CD14-positive monocyte (primary cell): ENCODE results near the gene RYR2. TPM values are rescaled to one million over a fixed set of nuclear protein-coding genes. Genes with fewer than 3 reads are reported as not detected.

Source experiments
- DNase-seq, 3 donors: peaks; one replicate each; pipeline ENCODE4 v3.0.0-alpha.2; 2011 to 2022
- H2AFZ ChIP-seq: 2 replicates; pipeline ENCODE4 v1.6.0; 2012; ENCODE audit warnings: mild to moderate bottlenecking, low read depth, low read length, inconsistent platforms; ENCODE audit not compliant: insufficient read depth, poor library complexity, severe bottlenecking
- H3K27ac ChIP-seq, 2 donors: 1 replicate in 1 of 2; 2 replicates in 1 of 2; pipeline ENCODE4 v1.5.1; 2012 to 2013; ENCODE audit warnings: low read length in 2 of 2, control low read depth in 1 of 2, inconsistent platforms in 1 of 2, low read depth in 1 of 2, mild to moderate bottlenecking in 1 of 2
- H3K27me3 ChIP-seq, 2 donors: one replicate each; pipeline versions ENCODE4 v1.6.0 to v1.6.1; 2011 to 2013; ENCODE audit warnings: low read length in 2 of 2; ENCODE audit not compliant: control insufficient read depth in 2 of 2, insufficient read depth in 2 of 2
- H3K36me3 ChIP-seq, 2 donors: replicated peaks in 1 of 2; 1 replicate in 1 of 2; 2 replicates in 1 of 2; pipeline versions ENCODE4 v1.5.1 to v1.6.1; 2012 to 2013; ENCODE audit warnings: low read length in 2 of 2, control low read depth in 1 of 2, inconsistent platforms in 1 of 2, mild to moderate bottlenecking in 1 of 2; ENCODE audit not compliant: insufficient read depth in 2 of 2, control insufficient read depth in 1 of 2
- H3K4me1 ChIP-seq, 2 donors: 1 replicate in 1 of 2; 2 replicates in 1 of 2; pipeline versions ENCODE4 v1.5.1 to v1.6.1; 2012 to 2013; ENCODE audit warnings: low read length in 2 of 2, control low read depth in 1 of 2, inconsistent platforms in 1 of 2, mild to moderate bottlenecking in 1 of 2, moderate library complexity in 1 of 2; ENCODE audit not compliant: insufficient read depth in 2 of 2, control insufficient read depth in 1 of 2
- H3K4me2 ChIP-seq: replicated peaks from 2 replicates; pipeline ENCODE3; 2012; ENCODE audit warnings: low read length, moderate library complexity, mild to moderate bottlenecking; ENCODE audit not compliant: poor library complexity, severe bottlenecking; ENCODE audit errors: extremely low read depth
- H3K4me3 ChIP-seq, 3 experiments: fragments of 200-600 bp in 1 of 3; sonication (generic) in 1 of 3; replicated peaks in 1 of 3; 1 replicate in 2 of 3; 2 replicates in 1 of 3; pipeline ENCODE4 v1.5.1; 2011 to 2013; ENCODE audit warnings: low read length in 3 of 3, mild to moderate bottlenecking in 3 of 3, control low read depth in 2 of 3, low read depth in 2 of 3, inconsistent platforms in 1 of 3, moderate library complexity in 1 of 3
- H3K79me2 ChIP-seq: 2 replicates; pipeline ENCODE4 v1.6.0; 2012; ENCODE audit warnings: mild to moderate bottlenecking, control low read depth, inconsistent platforms, low read length, moderate library complexity; ENCODE audit not compliant: insufficient read depth
- H3K9ac ChIP-seq: 2 replicates; pipeline ENCODE4 v1.6.0; 2017; ENCODE audit warnings: low read length, mild to moderate bottlenecking; ENCODE audit not compliant: insufficient read depth, poor library complexity, severe bottlenecking
- H3K9me3 ChIP-seq, 2 donors: replicated peaks in 1 of 2; 1 replicate in 1 of 2; 2 replicates in 1 of 2; pipeline versions ENCODE4 v1.5.1 to v1.6.1; 2012 to 2013; ENCODE audit warnings: low read length in 2 of 2, control low read depth in 1 of 2; ENCODE audit not compliant: control insufficient read depth in 1 of 2, insufficient read depth in 1 of 2
- H4K20me1 ChIP-seq: 2 replicates; pipeline ENCODE4 v1.6.0; 2012; ENCODE audit warnings: mild to moderate bottlenecking, low read length, control low read depth, moderate library complexity; ENCODE audit not compliant: insufficient read depth
- H3K27ac Mint-ChIP-seq, 7 donors: one replicate each; pipeline ENCODE4 v1.8.0; 2020; ENCODE audit warnings: mild to moderate bottlenecking in 7 of 7, mixed read lengths in 7 of 7, moderate library complexity in 6 of 7, inconsistent platforms in 2 of 7
- H3K27me3 Mint-ChIP-seq, 3 donors: one replicate each; pipeline ENCODE4 v1.8.0; 2021 to 2022; ENCODE audit warnings: low read depth in 3 of 3, mild to moderate bottlenecking in 3 of 3, mixed read lengths in 3 of 3, moderate library complexity in 3 of 3, inconsistent platforms in 1 of 3
- H3K36me3 Mint-ChIP-seq, 2 donors: one replicate each; pipeline ENCODE4 v1.8.0; 2020; ENCODE audit warnings: mixed read lengths in 2 of 2, inconsistent platforms in 1 of 2, mild to moderate bottlenecking in 1 of 2
- H3K4me1 Mint-ChIP-seq: one replicate; pipeline ENCODE4 v1.8.0; 2020; ENCODE audit warnings: mild to moderate bottlenecking, mixed read lengths
- H3K4me3 Mint-ChIP-seq, 2 donors: one replicate each; pipeline ENCODE4 v1.8.0; 2020; ENCODE audit warnings: mild to moderate bottlenecking in 2 of 2, mixed read lengths in 2 of 2, moderate library complexity in 1 of 2
- H3K9me3 Mint-ChIP-seq, 7 donors: one replicate each; pipeline ENCODE4 v1.8.0; 2020 to 2022; ENCODE audit warnings: mixed read lengths in 7 of 7, mild to moderate bottlenecking in 6 of 7, moderate library complexity in 6 of 7, inconsistent platforms in 2 of 7
- CTCF ChIP-seq: fragments of 200-600 bp; IDR thresholded peaks from one replicate; pipeline ENCODE4 v1.8.0; 2022; ENCODE audit warnings: antibody characterized with exemption, mild to moderate bottlenecking
- WGBS: methylation state at CpG from one replicate; pipeline ENCODE4 v1.1.5; 2013; ENCODE audit warnings: missing lambda C conversion rate; ENCODE audit not compliant: insufficient coverage; 5-methylcytosine and 5-hydroxymethylcytosine counted together
- intact Hi-C, 2 donors: fragments of 100-400 bp; cut with micrococcal nuclease; formaldehyde crosslinking; loops; one replicate each; pipeline versions ENCODE4 v1.15.0 to v1.15.1; 2023
- polyA plus RNA-seq, 3 donors: library from polyadenylated mRNA; depleted of rRNA in 1 of 3; unstranded in 2 of 3; stranded (reverse) in 1 of 3; fragments of 300-500 nt in 2 of 3; fragments of >200 nt in 1 of 3; fragmentation: Illumina TruSeq in 2 of 3; gene quantifications; 1 replicate in 2 of 3; 2 replicates in 1 of 3; pipeline ENCODE4 v1.2.3, GENCODE V29; 2012 to 2021

Gene RYR2
- polyA plus RNA-seq, 3 donors = not detected

- intact Hi-C loops = no loop called here
- DNase-seq = no peak
- no peak for TF ChIP-seq CTCF
- H2AFZ ChIP-seq = no peak overlapping the region
- Mint-ChIP-seq H3K36me3 (no peaks in the 10 kb centered on the region), H3K9me3 (peaks cover 0 to 3% (median 0%) of the 10 kb centered on the region in 7 donors), H3K27ac (no peak overlapping the region), H3K27me3 (peaks cover 0 to 3% (median 3%) of the 10 kb centered on the region in 3 donors), H3K4me1 (no peaks in the 10 kb centered on the region), H3K4me3 (no peak overlapping the region)
- H3K27ac ChIP-seq = no peak overlapping the region
- no peaks in the 10 kb centered on the region for H3K9me3 ChIP-seq
- no peak overlapping the region for H3K9ac ChIP-seq
- H3K4me1 ChIP-seq = no peaks in the 10 kb centered on the region
- H3K4me2 ChIP-seq = no peak overlapping the region
- H3K27me3 ChIP-seq = no peaks in the 10 kb centered on the region
- 87% methylated on average over 5 of the region's 6 CpGs for WGBS
- H3K79me2 ChIP-seq = no peaks in the 10 kb centered on the region
- no peak overlapping the region for H3K4me3 ChIP-seq
- H3K36me3 ChIP-seq = no peaks in the 10 kb centered on the region
- H4K20me1 ChIP-seq = no peaks in the 10 kb centered on the region
Measured at GRCh38 chr1:237199026-237199425, 157.0 kb downstream of the RYR2 start.

- Histone ChIP-seq H3K4me2 (no peak overlapping the region), H3K9me3 (peaks cover 9 to 10% of the 10 kb centered on the region in 2 donors), H3K4me1 (no peaks in the 10 kb centered on the region), H3K79me2 (no peaks in the 10 kb centered on the region), H3K36me3 (no peaks in the 10 kb centered on the region), H3K4me3 (no peak overlapping the region), H3K27ac (no peak overlapping the region), H3K27me3 (no peaks in the 10 kb centered on the region), H4K20me1 (no peaks in the 10 kb centered on the region), H3K9ac (no peak overlapping the region), H2AFZ (no peak overlapping the region)
- peaks cover 0 to 6% (median 4%) of the 10 kb centered on the region in 7 donors for H3K9me3 Mint-ChIP-seq
- H3K27me3 Mint-ChIP-seq = peaks cover 0 to 1% (median 0%) of the 10 kb centered on the region in 3 donors
- WGBS = 93% methylated on average over 2 of the region's 4 CpGs
- DNase-seq = no peak
- intact Hi-C loops = no loop called here
- H3K36me3 Mint-ChIP-seq = no peaks in the 10 kb centered on the region
- no peak overlapping the region for H3K4me3 Mint-ChIP-seq
- no peak overlapping the region for H3K27ac Mint-ChIP-seq
- TF ChIP-seq CTCF = no peak
- no peaks in the 10 kb centered on the region for H3K4me1 Mint-ChIP-seq
Measured at GRCh38 chr1:237201155-237201554, 159.2 kb downstream of the RYR2 start.
